IPS DF 6.9 (cell line): ENCODE data around the gene NCOA3.

Source experiments
- DNase-seq: peaks from one replicate; pipeline ENCODE4 v3.0.0-alpha.2; 2013; ENCODE audit warnings: low read depth, low spot score
- H3K27ac ChIP-seq: one replicate; pipeline ENCODE4 v1.5.1; 2013; ENCODE audit warnings: low read length, control low read depth
- H3K27me3 ChIP-seq: 2 replicates; pipeline ENCODE4 v1.6.1; 2013; ENCODE audit warnings: mild to moderate bottlenecking, low read length; ENCODE audit not compliant: control insufficient read depth, insufficient read depth
- H3K36me3 ChIP-seq: 2 replicates; pipeline ENCODE4 v1.6.1; 2013; ENCODE audit warnings: low read length; ENCODE audit not compliant: control insufficient read depth, insufficient read depth
- H3K4me1 ChIP-seq: 2 replicates; pipeline ENCODE4 v1.6.1; 2013; ENCODE audit warnings: low read length; ENCODE audit not compliant: control insufficient read depth, insufficient read depth
- H3K4me3 ChIP-seq: 2 replicates; pipeline ENCODE4 v1.5.1; 2013; ENCODE audit warnings: mild to moderate bottlenecking, low read length
- H3K9me3 ChIP-seq: 2 replicates; pipeline ENCODE4 v1.6.1; 2013; ENCODE audit warnings: low read length, inconsistent platforms; ENCODE audit not compliant: control insufficient read depth, insufficient read depth
- whole genome bisulfite sequencing: extraction: QIAGEN DNeasy Blood & Tissue Kit; methylation state at CpG from one replicate; pipeline ENCODE4 v1.1.7; 2013; ENCODE audit warnings: mixed read lengths, missing lambda C conversion rate; ENCODE audit not compliant: insufficient read length, insufficient coverage; 5-methylcytosine and 5-hydroxymethylcytosine counted together

NCOA3 gene

DNA sequence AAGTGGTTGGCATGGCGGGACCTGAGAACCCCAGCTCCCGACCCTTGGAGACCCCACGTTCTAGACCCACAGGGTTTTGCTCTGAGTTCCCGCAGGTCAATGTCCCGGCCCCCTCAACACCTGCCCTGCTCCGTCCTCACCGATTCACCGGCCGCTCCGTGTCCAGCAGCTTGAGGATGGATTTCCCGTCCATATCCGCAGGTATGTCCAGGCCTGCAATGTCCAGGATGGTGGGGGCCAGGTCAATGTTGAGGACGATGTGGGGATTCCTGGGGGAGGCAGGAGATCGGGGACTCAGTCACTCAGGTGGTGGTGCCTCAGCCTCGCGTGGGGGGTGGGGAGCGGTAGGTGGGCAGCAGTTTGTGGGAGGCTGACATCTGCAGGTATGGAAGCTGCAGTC, 176.8 kb downstream of the NCOA3 start:
- WGBS, result no CpG with 5 or more reads among the region's 17 CpGs
- DNase-seq, result no peak

DNA sequence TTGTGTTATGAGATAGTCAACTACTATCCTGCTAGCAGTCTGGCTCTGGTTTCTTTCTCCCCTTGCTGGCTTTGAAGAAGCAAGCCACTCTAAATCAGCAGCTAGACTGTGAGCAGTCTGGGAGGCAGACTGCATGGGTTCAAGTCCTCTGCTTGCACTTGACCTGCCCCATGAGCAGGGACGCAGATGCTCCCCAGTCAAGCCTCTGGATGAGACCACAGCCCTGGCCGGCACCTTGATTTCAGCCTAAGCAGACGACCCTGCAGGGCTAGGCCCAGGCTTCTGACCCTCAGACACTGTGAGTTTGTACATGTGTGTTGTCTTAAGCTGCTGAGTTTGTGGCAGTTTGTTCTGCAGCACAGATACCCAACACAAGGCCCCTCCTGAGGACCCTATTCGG, 177.8 kb downstream of the NCOA3 start:
- Histone ChIP-seq H3K36me3 (no peaks in the 10 kb centered on the region), H3K9me3 (no peaks in the 10 kb centered on the region), H3K27ac (no peak overlapping the region), H3K27me3 (no peaks in the 10 kb centered on the region), H3K4me3 (no peak overlapping the region), H3K4me1 (no peaks in the 10 kb centered on the region; the same call in 1 of the 2 replicates)
- DNase-seq, result no peak
- WGBS, result no CpG with 5 or more reads among the region's 4 CpGs

More for the DNA sequence above, 176.8 kb downstream of the NCOA3 start:
- Histone ChIP-seq H3K4me3 (no peak overlapping the region), H3K4me1 (no peaks in the 10 kb centered on the region; the same call in 1 of the 2 replicates), H3K27me3 (no peaks in the 10 kb centered on the region), H3K27ac (no peak overlapping the region), H3K9me3 (no peaks in the 10 kb centered on the region), H3K36me3 (no peaks in the 10 kb centered on the region)

- no peak overlapping the region for H3K27ac ChIP-seq
- no peaks in the 10 kb centered on the region; the same call in 1 of the 2 replicates for H3K4me1 ChIP-seq
- no peaks in the 10 kb centered on the region for H3K27me3 ChIP-seq
- no peak for DNase-seq
- H3K9me3 ChIP-seq, result no peaks in the 10 kb centered on the region
- H3K4me3 ChIP-seq, result no peak overlapping the region
- H3K36me3 ChIP-seq, result no peaks in the 10 kb centered on the region
- no CpG with 5 or more reads among the region's 6 CpGs for WGBS
These were observed 179.3 kb downstream of the NCOA3 start for GRCh38 chr20:47680804-47681529.

DNA sequence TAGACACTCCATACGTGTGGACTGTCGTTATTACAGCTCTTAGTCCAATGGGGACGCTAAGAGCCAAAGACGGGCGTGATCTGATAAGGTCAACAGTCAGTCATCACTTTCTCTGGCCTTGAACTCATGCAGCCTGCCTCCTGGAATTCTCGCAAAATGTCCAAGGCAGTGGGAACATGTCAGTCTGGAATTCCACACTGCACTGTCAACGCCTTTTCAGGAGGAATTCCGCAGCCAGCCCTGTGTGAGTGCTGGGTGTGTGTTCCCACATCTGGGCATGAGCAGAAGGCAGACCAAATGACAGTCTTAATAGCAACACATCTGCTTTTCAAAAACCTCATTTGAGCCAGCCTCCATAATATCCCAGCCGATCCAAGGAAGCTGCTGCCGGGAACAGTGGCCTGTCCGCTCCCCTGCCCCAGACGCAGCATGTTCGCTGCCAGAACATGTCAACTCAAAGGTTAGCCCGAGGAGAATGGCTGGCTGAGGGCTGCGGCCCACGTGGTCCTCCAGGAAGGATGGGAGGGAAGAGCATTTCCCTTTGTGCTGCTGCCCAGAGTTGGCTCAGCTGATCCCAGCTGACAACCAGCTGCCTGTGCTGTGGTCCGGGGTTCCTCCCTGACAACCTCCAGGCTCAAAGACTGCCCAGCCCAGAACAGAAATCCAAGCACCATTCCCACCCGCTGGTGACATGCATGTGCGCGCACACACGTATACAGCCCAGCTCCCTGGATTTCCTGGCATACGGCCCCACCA, 180.5 kb downstream of the NCOA3 start:
- H3K4me3 ChIP-seq, result no peak overlapping the region
- no peak overlapping the region for H3K27ac ChIP-seq
- H3K27me3 ChIP-seq, result no peaks in the 10 kb centered on the region
- no peak for DNase-seq
- H3K9me3 ChIP-seq, result no peaks in the 10 kb centered on the region
- no peaks in the 10 kb centered on the region; the same call in 1 of the 2 replicates for H3K4me1 ChIP-seq
- no CpG with 5 or more reads among the region's 22 CpGs for WGBS
- H3K36me3 ChIP-seq, result no peaks in the 10 kb centered on the region

GRCh38 chr20:47682916-47683315, 181.2 kb downstream of the NCOA3 start:
- no peak for DNase-seq
- Histone ChIP-seq H3K36me3 (no peaks in the 10 kb centered on the region), H3K9me3 (no peaks in the 10 kb centered on the region), H3K4me1 (no peaks in the 10 kb centered on the region; the same call in 1 of the 2 replicates), H3K27me3 (no peaks in the 10 kb centered on the region), H3K4me3 (no peak overlapping the region), H3K27ac (no peak overlapping the region)
- WGBS, result no CpG with 5 or more reads among the region's 19 CpGs

- Histone ChIP-seq H3K9me3 (no peaks in the 10 kb centered on the region), H3K4me3 (no peak overlapping the region), H3K36me3 (no peaks in the 10 kb centered on the region), H3K27ac (no peak overlapping the region), H3K4me1 (no peaks in the 10 kb centered on the region), H3K27me3 (no peaks in the 10 kb centered on the region)
- no peak for DNase-seq
- WGBS, result no CpG with 5 or more reads among the region's 26 CpGs
These were observed 182.8 kb downstream of the NCOA3 start for GRCh38 chr20:47684306-47685080.

GRCh38 chr20:47686545-47686944, 184.9 kb downstream of the NCOA3 start:
- WGBS, result no CpG with 5 or more reads among the region's 14 CpGs
- DNase-seq, result no peak
- Histone ChIP-seq H3K36me3 (no peaks in the 10 kb centered on the region), H3K4me3 (no peak overlapping the region), H3K9me3 (peaks cover 4% of the 10 kb centered on the region), H3K27ac (no peak overlapping the region), H3K27me3 (no peaks in the 10 kb centered on the region), H3K4me1 (no peaks in the 10 kb centered on the region)

DNA sequence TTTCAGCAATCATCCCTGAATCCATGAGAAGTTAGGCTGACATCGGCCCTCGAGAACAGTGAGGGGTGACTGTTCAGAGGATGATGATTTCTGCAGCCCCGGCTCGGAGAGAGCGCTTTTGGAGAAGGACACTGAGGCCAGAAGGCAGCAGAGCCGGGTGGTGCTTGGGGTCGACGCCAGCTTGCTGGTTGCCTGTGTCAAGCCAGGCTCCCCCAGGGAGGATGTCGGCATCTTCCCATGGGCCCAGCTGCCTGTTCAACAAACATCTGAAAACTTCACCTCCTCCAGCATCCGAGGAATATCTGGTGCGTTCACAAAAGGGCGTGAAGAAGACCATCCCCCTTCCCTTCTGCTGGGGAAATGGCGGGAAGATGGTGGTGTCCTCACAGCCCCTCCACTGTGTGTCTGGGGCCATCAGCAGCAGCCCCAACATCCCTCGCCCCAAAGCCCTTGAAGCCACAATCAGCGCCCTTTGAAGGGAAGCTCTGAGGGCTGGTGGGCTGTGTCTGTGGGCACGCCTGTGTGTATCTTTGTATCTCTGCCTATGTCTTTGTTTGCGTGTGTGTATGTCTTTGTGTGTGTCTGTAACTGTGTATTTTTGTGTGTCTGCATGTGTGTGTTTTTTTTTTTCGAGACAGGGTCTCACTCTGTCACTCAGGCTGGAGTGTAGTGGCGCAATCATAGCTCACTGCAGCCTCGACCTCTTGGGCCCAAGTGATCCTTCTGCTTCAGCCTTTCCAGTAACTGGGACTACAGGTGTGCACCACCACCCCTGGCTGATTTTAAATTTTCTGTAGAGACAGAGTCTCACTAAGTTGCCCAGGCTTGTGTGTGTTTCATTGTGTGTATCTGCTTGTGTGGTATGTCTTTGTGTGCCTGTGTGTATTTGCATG, 185.7 kb downstream of the NCOA3 start:
- Histone ChIP-seq H3K9me3 (peaks cover 4% of the 10 kb centered on the region), H3K4me1 (no peaks in the 10 kb centered on the region), H3K27ac (no peak overlapping the region), H3K4me3 (no peak overlapping the region), H3K36me3 (no peaks in the 10 kb centered on the region), H3K27me3 (no peaks in the 10 kb centered on the region)
- DNase-seq, result no peak
- no CpG with 5 or more reads among the region's 20 CpGs for WGBS

- DNase-seq, result no peak
- H3K4me3 ChIP-seq, result no peak overlapping the region
- H3K27ac ChIP-seq, result no peak overlapping the region
- no peaks in the 10 kb centered on the region for H3K4me1 ChIP-seq
- H3K36me3 ChIP-seq, result no peaks in the 10 kb centered on the region
- H3K9me3 ChIP-seq, result peaks cover 4% of the 10 kb centered on the region
- no peaks in the 10 kb centered on the region for H3K27me3 ChIP-seq
- no CpG with 5 or more reads among the region's 18 CpGs for WGBS
These were observed 187.0 kb downstream of the NCOA3 start for GRCh38 chr20:47688385-47689381.
